Trophoblast cell (in vitro differentiated cells and primary cell): ENCODE measurements around the gene PTPRM.

Experiments
- DNase-seq, 2 donors: peaks; one replicate each; pipeline ENCODE4 v3.0.0-alpha.2; 2016
- H2AFZ ChIP-seq: 2 replicates; pipeline ENCODE4 v1.6.1; 2013; ENCODE audit warnings: low read length, moderate library complexity, mild to moderate bottlenecking; ENCODE audit not compliant: insufficient read depth, poor library complexity
- H2AK5ac ChIP-seq: 2 replicates; pipeline ENCODE4 v1.6.1; 2013; ENCODE audit warnings: mild to moderate bottlenecking, low read length
- H2BK120ac ChIP-seq: 2 replicates; pipeline ENCODE4 v1.6.1; 2013; ENCODE audit warnings: low read length, mild to moderate bottlenecking, moderate library complexity; ENCODE audit not compliant: insufficient read depth, poor library complexity
- H2BK12ac ChIP-seq: 2 replicates; pipeline ENCODE4 v1.6.1; 2013; ENCODE audit warnings: mild to moderate bottlenecking, low read length, moderate library complexity
- H2BK5ac ChIP-seq: 2 replicates; pipeline ENCODE4 v1.6.1; 2013; ENCODE audit warnings: low read length, low read depth, moderate library complexity, mild to moderate bottlenecking; ENCODE audit not compliant: poor library complexity
- H3K14ac ChIP-seq: 2 replicates; pipeline ENCODE4 v1.6.1; 2013; ENCODE audit warnings: mild to moderate bottlenecking, low read length
- H3K18ac ChIP-seq: 2 replicates; pipeline ENCODE4 v1.6.1; 2013; ENCODE audit warnings: mild to moderate bottlenecking, low read length
- H3K23ac ChIP-seq: 2 replicates; pipeline ENCODE4 v1.6.1; 2013; ENCODE audit warnings: low read length
- H3K27ac ChIP-seq: 2 replicates; pipeline ENCODE4 v1.5.1; 2013; ENCODE audit warnings: low read depth, mild to moderate bottlenecking, inconsistent platforms, low read length, moderate library complexity
- H3K27me3 ChIP-seq: 2 replicates; pipeline ENCODE4 v1.6.1; 2013; ENCODE audit warnings: inconsistent platforms, mild to moderate bottlenecking, low read length, moderate library complexity; ENCODE audit not compliant: insufficient read depth
- H3K36me3 ChIP-seq, 2 experiments: 1 replicate in 1 of 2; 2 replicates in 1 of 2; pipeline ENCODE4 v1.6.1; 2013; ENCODE audit warnings: low read length in 2 of 2, mild to moderate bottlenecking in 2 of 2, moderate library complexity in 1 of 2; ENCODE audit not compliant: insufficient read depth in 2 of 2, control insufficient read depth in 1 of 2
- H3K4ac ChIP-seq: 2 replicates; pipeline ENCODE4 v1.6.1; 2013; ENCODE audit warnings: low read depth, mild to moderate bottlenecking, low read length, moderate library complexity
- H3K4me1 ChIP-seq, 2 experiments: 1 replicate in 1 of 2; 2 replicates in 1 of 2; pipeline ENCODE4 v1.6.1; 2013; ENCODE audit warnings: low read length in 2 of 2, mild to moderate bottlenecking in 2 of 2, moderate library complexity in 1 of 2; ENCODE audit not compliant: insufficient read depth in 2 of 2, control insufficient read depth in 1 of 2
- H3K4me2 ChIP-seq: 2 replicates; pipeline ENCODE4 v1.6.1; 2013; ENCODE audit warnings: inconsistent platforms, mild to moderate bottlenecking, low read length, moderate library complexity
- H3K4me3 ChIP-seq: 2 replicates; pipeline ENCODE4 v1.5.1; 2013; ENCODE audit warnings: mild to moderate bottlenecking, low read depth, low read length, inconsistent platforms
- H3K79me1 ChIP-seq: one replicate; pipeline ENCODE4 v1.6.1; 2013; ENCODE audit warnings: low read length
- H3K79me2 ChIP-seq: 2 replicates; pipeline ENCODE4 v1.6.1; 2013; ENCODE audit warnings: low read length, mild to moderate bottlenecking; ENCODE audit not compliant: control insufficient read depth, insufficient read depth, poor library complexity
- H3K9ac ChIP-seq: 2 replicates; pipeline ENCODE4 v1.6.1; 2013; ENCODE audit warnings: mild to moderate bottlenecking, low read length
- H3K9me3 ChIP-seq: 2 replicates; pipeline ENCODE4 v1.6.1; 2013; ENCODE audit warnings: low read depth, mild to moderate bottlenecking, control low read depth, inconsistent platforms, low read length; ENCODE audit not compliant: insufficient read depth
- H4K12ac ChIP-seq: 2 replicates; pipeline ENCODE4 v1.6.1; 2013; ENCODE audit warnings: low read depth, mild to moderate bottlenecking, low read length, moderate library complexity
- H4K8ac ChIP-seq: 2 replicates; pipeline ENCODE4 v1.6.1; 2013; ENCODE audit warnings: low read depth, mild to moderate bottlenecking, low read length, moderate library complexity
- H4K91ac ChIP-seq: one replicate; pipeline ENCODE4 v1.6.1; 2013; ENCODE audit warnings: low read depth, mild to moderate bottlenecking, low read length, moderate library complexity
- WGBS: extraction: QIAGEN DNeasy Blood & Tissue Kit; methylation state at CpG from one replicate; pipeline ENCODE4 v1.1.7; 2013; ENCODE audit warnings: missing lambda C conversion rate; ENCODE audit not compliant: insufficient read length, insufficient coverage; ENCODE audit errors: extremely low coverage; 5-methylcytosine and 5-hydroxymethylcytosine counted together

The PTPRM gene

GRCh38 chr18:8212896-8213780 lies 646.0 kb downstream of the PTPRM start:
- no peak overlapping the region for H2AK5ac ChIP-seq
- no peak overlapping the region for H3K14ac ChIP-seq
- no peak overlapping the region for H3K4ac ChIP-seq
- H3K79me2 ChIP-seq, result no peaks in the 10 kb centered on the region
- no peak overlapping the region for H3K4me2 ChIP-seq
- H2BK5ac ChIP-seq, result no peak overlapping the region
- DNase-seq, result no peak
- no peak overlapping the region for H2AFZ ChIP-seq
- no peak overlapping the region for H3K18ac ChIP-seq
- no CpG with 5 or more reads among the region's 8 CpGs for WGBS
- H4K91ac ChIP-seq, result no peak overlapping the region
- no peak overlapping the region for H3K4me3 ChIP-seq
- H3K4me1 ChIP-seq, result peaks cover 0 to 2% of the 10 kb centered on the region in 2 experiments
- no peak overlapping the region for H4K8ac ChIP-seq
- H3K23ac ChIP-seq, result no peak overlapping the region
- no peaks in the 10 kb centered on the region for H3K27me3 ChIP-seq
- H2BK12ac ChIP-seq, result no peak overlapping the region
- H4K12ac ChIP-seq, result no peak overlapping the region
- no peak overlapping the region for H3K9ac ChIP-seq
- no peak overlapping the region for H2BK120ac ChIP-seq
- no peaks in the 10 kb centered on the region for H3K36me3 ChIP-seq
- H3K79me1 ChIP-seq, result no peaks in the 10 kb centered on the region
- no peak overlapping the region for H3K27ac ChIP-seq
- H3K9me3 ChIP-seq, result no peaks in the 10 kb centered on the region

GRCh38 chr18:8215741-8216140 lies 648.6 kb downstream of the PTPRM start:
- H3K36me3 ChIP-seq, result no peaks in the 10 kb centered on the region
- H2AK5ac ChIP-seq, result no peak overlapping the region
- H3K79me1 ChIP-seq, result no peaks in the 10 kb centered on the region
- no peaks in the 10 kb centered on the region for H3K79me2 ChIP-seq
- no peak overlapping the region for H3K18ac ChIP-seq
- H3K23ac ChIP-seq, result no peak overlapping the region
- H3K4me1 ChIP-seq, result peaks cover 0 to 2% of the 10 kb centered on the region in 2 experiments
- no peak overlapping the region for H2BK120ac ChIP-seq
- no peaks in the 10 kb centered on the region for H3K27me3 ChIP-seq
- no peak for DNase-seq
- no peak overlapping the region for H3K4me2 ChIP-seq
- no peak overlapping the region for H2BK5ac ChIP-seq
- H3K4ac ChIP-seq, result no peak overlapping the region
- H4K12ac ChIP-seq, result no peak overlapping the region
- no peak overlapping the region for H3K27ac ChIP-seq
- no peak overlapping the region for H3K9ac ChIP-seq
- WGBS, result no CpG with 5 or more reads among the region's 2 CpGs
- H3K9me3 ChIP-seq, result no peaks in the 10 kb centered on the region
- H2AFZ ChIP-seq, result no peak overlapping the region
- no peak overlapping the region for H3K4me3 ChIP-seq
- H3K14ac ChIP-seq, result no peak overlapping the region
- H2BK12ac ChIP-seq, result no peak overlapping the region
- H4K8ac ChIP-seq, result no peak overlapping the region
- no peak overlapping the region for H4K91ac ChIP-seq

- WGBS, result no CpG with 5 or more reads among the region's 8 CpGs
- H3K4ac ChIP-seq, result no peak overlapping the region
Observed at GRCh38 chr18:8217051-8217564, 650.0 kb downstream of the PTPRM start.

GRCh38 chr18:8218197-8218596 lies 651.1 kb downstream of the PTPRM start:
- H3K23ac ChIP-seq, result no peak overlapping the region
- no peak overlapping the region for H2BK120ac ChIP-seq
- no peaks in the 10 kb centered on the region for H3K27me3 ChIP-seq
- no peak overlapping the region for H4K91ac ChIP-seq
- H3K79me1 ChIP-seq, result no peaks in the 10 kb centered on the region
- H3K4ac ChIP-seq, result no peak overlapping the region
- H3K4me1 ChIP-seq, result peaks cover 0 to 2% of the 10 kb centered on the region in 2 experiments
- no peak overlapping the region for H2BK5ac ChIP-seq
- H3K36me3 ChIP-seq, result no peaks in the 10 kb centered on the region
- no peak overlapping the region for H3K9ac ChIP-seq
- H3K4me2 ChIP-seq, result no peak overlapping the region
- H4K12ac ChIP-seq, result no peak overlapping the region
- no CpG with 5 or more reads among the region's 4 CpGs for WGBS
- no peak overlapping the region for H4K8ac ChIP-seq
- H3K27ac ChIP-seq, result no peak overlapping the region
- H3K4me3 ChIP-seq, result no peak overlapping the region
- DNase-seq, result no peak
- H2BK12ac ChIP-seq, result no peak overlapping the region
- H3K18ac ChIP-seq, result no peak overlapping the region
- H3K79me2 ChIP-seq, result no peaks in the 10 kb centered on the region
- no peak overlapping the region for H2AK5ac ChIP-seq
- H3K14ac ChIP-seq, result no peak overlapping the region
- H3K9me3 ChIP-seq, result no peaks in the 10 kb centered on the region
- no peak overlapping the region for H2AFZ ChIP-seq

More at GRCh38 chr18:8217051-8217564, 650.0 kb downstream of the PTPRM start:
- H3K27me3 ChIP-seq, result no peaks in the 10 kb centered on the region
- no peak for DNase-seq
- H3K4me2 ChIP-seq, result no peak overlapping the region
- H3K14ac ChIP-seq, result no peak overlapping the region
- no peak overlapping the region for H3K4me3 ChIP-seq
- H2AK5ac ChIP-seq, result no peak overlapping the region
- H3K79me2 ChIP-seq, result no peaks in the 10 kb centered on the region
- H3K79me1 ChIP-seq, result no peaks in the 10 kb centered on the region
- no peak overlapping the region for H2BK5ac ChIP-seq
- H2AFZ ChIP-seq, result no peak overlapping the region
- H4K91ac ChIP-seq, result no peak overlapping the region
- H3K4me1 ChIP-seq, result peaks cover 0 to 2% of the 10 kb centered on the region in 2 experiments
- no peak overlapping the region for H4K8ac ChIP-seq
- H3K36me3 ChIP-seq, result no peaks in the 10 kb centered on the region
- H4K12ac ChIP-seq, result no peak overlapping the region
- no peak overlapping the region for H3K18ac ChIP-seq
- H3K27ac ChIP-seq, result no peak overlapping the region
- no peak overlapping the region for H2BK120ac ChIP-seq
- no peak overlapping the region for H2BK12ac ChIP-seq
- no peaks in the 10 kb centered on the region for H3K9me3 ChIP-seq
- no peak overlapping the region for H3K23ac ChIP-seq
- no peak overlapping the region for H3K9ac ChIP-seq
